ENCODE measurements around the gene GNB5.

GRCh38 chr15:52097180-52097579 is 94.0 kb downstream of the GNB5 start:
- TF ChIP-seq, protein P1, sequence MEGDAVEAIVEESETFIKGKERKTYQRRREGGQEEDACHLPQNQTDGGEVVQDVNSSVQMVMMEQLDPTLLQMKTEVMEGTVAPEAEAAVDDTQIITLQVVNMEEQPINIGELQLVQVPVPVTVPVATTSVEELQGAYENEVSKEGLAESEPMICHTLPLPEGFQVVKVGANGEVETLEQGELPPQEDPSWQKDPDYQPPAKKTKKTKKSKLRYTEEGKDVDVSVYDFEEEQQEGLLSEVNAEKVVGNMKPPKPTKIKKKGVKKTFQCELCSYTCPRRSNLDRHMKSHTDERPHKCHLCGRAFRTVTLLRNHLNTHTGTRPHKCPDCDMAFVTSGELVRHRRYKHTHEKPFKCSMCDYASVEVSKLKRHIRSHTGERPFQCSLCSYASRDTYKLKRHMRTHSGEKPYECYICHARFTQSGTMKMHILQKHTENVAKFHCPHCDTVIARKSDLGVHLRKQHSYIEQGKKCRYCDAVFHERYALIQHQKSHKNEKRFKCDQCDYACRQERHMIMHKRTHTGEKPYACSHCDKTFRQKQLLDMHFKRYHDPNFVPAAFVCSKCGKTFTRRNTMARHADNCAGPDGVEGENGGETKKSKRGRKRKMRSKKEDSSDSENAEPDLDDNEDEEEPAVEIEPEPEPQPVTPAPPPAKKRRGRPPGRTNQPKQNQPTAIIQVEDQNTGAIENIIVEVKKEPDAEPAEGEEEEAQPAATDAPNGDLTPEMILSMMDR (conservative IDR thresholded peaks at IDR 0.05; ENCODE audit: low read depth, low read length), result no peak
- TF ChIP-seq EZH2 (IDR thresholded peaks at IDR 0.05; ENCODE audit: borderline replicate concordance, low read depth, low read length, poor library complexity, severe bottlenecking), result no peak

Data from A673 (cell line).